Thyroid gland (tissue), 4 donors: ENCODE results near the gene SLC5A9.

ENCODE experiments used
- POLR2A ChIP-seq, 2 donors: fragments of 450-650 bp; IDR thresholded peaks; one replicate each; pipeline ENCODE4 v1.6.1; 2017; ENCODE audit warnings: antibody characterized with exemption in 2 of 2, mild to moderate bottlenecking in 2 of 2, moderate library complexity in 1 of 2
- TF ChIP-seq, protein P1 (sequence below), 6 experiments: fragments of 200-600 bp in 3 of 6; fragments of 450-650 bp in 3 of 6; sonication (generic) in 3 of 6; IDR thresholded peaks; one replicate each; pipeline ENCODE4 v1.5.1; 2016 to 2019; ENCODE audit warnings: antibody characterized with exemption in 6 of 6, mild to moderate bottlenecking in 2 of 6, inconsistent platforms in 1 of 6, moderate library complexity in 1 of 6

- TF ChIP-seq, protein P1, sequence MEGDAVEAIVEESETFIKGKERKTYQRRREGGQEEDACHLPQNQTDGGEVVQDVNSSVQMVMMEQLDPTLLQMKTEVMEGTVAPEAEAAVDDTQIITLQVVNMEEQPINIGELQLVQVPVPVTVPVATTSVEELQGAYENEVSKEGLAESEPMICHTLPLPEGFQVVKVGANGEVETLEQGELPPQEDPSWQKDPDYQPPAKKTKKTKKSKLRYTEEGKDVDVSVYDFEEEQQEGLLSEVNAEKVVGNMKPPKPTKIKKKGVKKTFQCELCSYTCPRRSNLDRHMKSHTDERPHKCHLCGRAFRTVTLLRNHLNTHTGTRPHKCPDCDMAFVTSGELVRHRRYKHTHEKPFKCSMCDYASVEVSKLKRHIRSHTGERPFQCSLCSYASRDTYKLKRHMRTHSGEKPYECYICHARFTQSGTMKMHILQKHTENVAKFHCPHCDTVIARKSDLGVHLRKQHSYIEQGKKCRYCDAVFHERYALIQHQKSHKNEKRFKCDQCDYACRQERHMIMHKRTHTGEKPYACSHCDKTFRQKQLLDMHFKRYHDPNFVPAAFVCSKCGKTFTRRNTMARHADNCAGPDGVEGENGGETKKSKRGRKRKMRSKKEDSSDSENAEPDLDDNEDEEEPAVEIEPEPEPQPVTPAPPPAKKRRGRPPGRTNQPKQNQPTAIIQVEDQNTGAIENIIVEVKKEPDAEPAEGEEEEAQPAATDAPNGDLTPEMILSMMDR (IDR thresholded peaks at IDR 0.05) = no peak
- TF ChIP-seq POLR2A (IDR thresholded peaks at IDR 0.05) = no peak
Observed at GRCh38 chr1:48291421-48291820, 68.9 kb downstream of the SLC5A9 start.
